ENCODE data around the gene FBXO39.

The FBXO39 gene

GRCh38 chr17:6752068-6752909 lies 23.7 kb upstream of the FBXO39 start:
- TF ChIP-seq SIN3A (IDR thresholded peaks at IDR 0.05; ENCODE audit: borderline replicate concordance, insufficient read depth, low read length) (no peak), REST (IDR thresholded peaks at IDR 0.05; ENCODE audit: insufficient read depth in 1 of 2, low read depth in 2 of 2, low read length in 2 of 2) (no peak), POLR2AphosphoS5 (IDR thresholded peaks at IDR 0.05; ENCODE audit: low read depth, low read length) (peak; percentile 31; the same call in 1 of the 2 replicates), FOXP2 (optimal IDR thresholded peaks at IDR 0.05; ENCODE audit: borderline replicate concordance, extremely low read depth, extremely low read length, insufficient read depth) (no peak), TAF1 (IDR thresholded peaks at IDR 0.05; ENCODE audit: borderline replicate concordance, insufficient read depth, low read length) (no peak)

- TF ChIP-seq REST (IDR thresholded peaks at IDR 0.05; ENCODE audit: insufficient read depth in 1 of 2, low read depth in 2 of 2, low read length in 2 of 2) (0 out of 4 replicates have a peak, but pooled peaks of 1 of the 2 experiments have one; percentile 15), SIN3A (IDR thresholded peaks at IDR 0.05; ENCODE audit: borderline replicate concordance, insufficient read depth, low read length) (no peak), POLR2AphosphoS5 (IDR thresholded peaks at IDR 0.05; ENCODE audit: low read depth, low read length) (no peak), TAF1 (IDR thresholded peaks at IDR 0.05; ENCODE audit: borderline replicate concordance, insufficient read depth, low read length) (peak; percentile 36; the same call in 1 of the 2 replicates), FOXP2 (optimal IDR thresholded peaks at IDR 0.05; ENCODE audit: borderline replicate concordance, extremely low read depth, extremely low read length, insufficient read depth) (peak; percentile 66)
Measured at GRCh38 chr17:6753006-6753445, 23.0 kb upstream of the FBXO39 start.

- TF ChIP-seq SIN3A (IDR thresholded peaks at IDR 0.05; ENCODE audit: borderline replicate concordance, insufficient read depth, low read length) = no peak
- no peak for TF ChIP-seq POLR2AphosphoS5 (IDR thresholded peaks at IDR 0.05; ENCODE audit: low read depth, low read length)
- TF ChIP-seq TAF1 (IDR thresholded peaks at IDR 0.05; ENCODE audit: borderline replicate concordance, insufficient read depth, low read length) = no peak
- no peak for TF ChIP-seq FOXP2 (optimal IDR thresholded peaks at IDR 0.05; ENCODE audit: borderline replicate concordance, extremely low read depth, extremely low read length, insufficient read depth)
- TF ChIP-seq REST (IDR thresholded peaks at IDR 0.05; ENCODE audit: insufficient read depth in 1 of 2, low read depth in 2 of 2, low read length in 2 of 2) = no peak
Measured at GRCh38 chr17:6753546-6753945, 22.5 kb upstream of the FBXO39 start.

- TF ChIP-seq REST (IDR thresholded peaks at IDR 0.05; ENCODE audit: insufficient read depth in 1 of 2, low read depth in 2 of 2, low read length in 2 of 2) = no peak
- TF ChIP-seq POLR2AphosphoS5 (IDR thresholded peaks at IDR 0.05; ENCODE audit: low read depth, low read length) = no peak
Measured at GRCh38 chr17:6755281-6755680, 20.7 kb upstream of the FBXO39 start.

Data from PFSK-1 (cell line).